ENCODE data around the gene CETN3.
"Not testable (repeated sequence)": the region's sequence is repeated elsewhere in the genome, so short reads cannot be mapped to it uniquely, and the experiment has no call there.

The CETN3 gene

DNA sequence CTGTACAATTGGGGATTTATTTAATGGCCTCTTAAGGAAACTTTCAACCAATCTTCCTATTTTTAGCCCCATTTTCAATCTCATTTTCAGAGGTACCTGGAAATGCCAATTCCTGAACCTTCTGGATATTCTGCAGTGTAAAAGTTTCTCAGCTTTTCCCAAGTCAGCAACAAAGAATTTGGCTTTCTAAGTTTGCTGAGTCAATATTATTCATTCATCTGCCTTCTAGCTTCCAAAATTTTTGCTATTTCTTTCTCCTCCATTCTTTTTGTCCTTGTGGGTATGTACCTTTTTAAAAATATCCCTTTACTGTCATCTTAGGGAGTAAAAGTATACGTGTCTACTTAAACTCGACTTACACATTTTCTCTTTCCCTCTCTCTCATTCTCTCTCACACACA lies 25.7 kb downstream of the CETN3 start:
- DNase-seq (ENCODE audit: low read depth in 2 of 2), result no peak

DNA sequence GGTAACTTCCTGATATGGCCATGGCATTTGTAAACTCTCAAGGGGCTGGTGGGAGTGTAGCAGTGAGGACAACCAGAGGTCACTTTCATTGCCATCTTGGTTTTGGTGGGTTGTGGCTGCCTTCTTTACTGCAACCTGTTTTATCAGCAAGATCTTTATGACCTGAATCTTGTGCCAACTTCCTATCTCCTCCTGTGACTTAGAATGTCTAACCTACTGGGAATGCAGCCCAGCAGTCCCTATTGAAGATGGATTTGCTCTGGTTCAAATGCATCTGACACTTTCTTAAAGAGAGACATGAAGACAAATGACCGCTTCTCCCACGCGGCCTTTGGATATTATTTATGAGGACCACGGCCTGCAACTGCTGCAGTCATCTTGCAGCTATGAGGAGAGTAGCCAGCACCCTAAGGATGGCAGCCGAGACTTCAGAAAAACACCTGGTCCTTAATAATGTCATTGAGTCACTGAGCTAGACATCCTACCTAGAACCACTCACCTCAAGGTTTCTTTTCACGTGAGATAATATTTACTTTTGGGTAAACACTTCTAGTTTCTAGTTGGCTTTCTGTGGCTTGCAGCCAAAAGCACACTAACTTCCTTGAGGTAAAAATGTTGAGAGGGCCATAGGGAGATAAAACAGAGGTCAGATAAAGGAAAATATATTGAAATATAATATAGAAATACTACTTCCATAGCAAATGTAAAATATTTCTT lies 28.2 kb downstream of the CETN3 start:
- no peak for DNase-seq (ENCODE audit: low read depth in 2 of 2)

DNA sequence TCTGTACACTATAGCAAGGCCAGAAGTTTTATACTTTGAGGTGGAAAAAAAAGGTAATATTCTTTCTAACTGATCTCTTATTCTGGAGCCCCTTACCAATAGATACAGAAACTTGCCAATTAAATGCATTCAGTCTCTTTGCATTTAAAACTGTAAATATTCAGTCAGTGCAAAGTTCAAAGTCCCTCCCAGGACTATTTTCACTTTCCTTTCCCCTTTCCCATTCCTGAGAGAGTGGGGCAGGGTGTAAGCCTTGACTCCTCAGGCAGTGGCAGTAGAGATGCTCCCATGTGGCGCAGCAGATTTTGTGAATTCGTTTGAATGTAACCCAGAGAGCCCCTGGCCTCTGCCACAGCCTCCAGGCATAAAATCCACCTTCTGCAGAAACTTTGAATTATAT lies 29.9 kb downstream of the CETN3 start:
- no peak for DNase-seq (ENCODE audit: low read depth in 2 of 2)

GRCh38 chr5:90378752-90379151 lies 30.8 kb downstream of the CETN3 start:
- DNase-seq (ENCODE audit: low read depth in 2 of 2), result no peak

DNA sequence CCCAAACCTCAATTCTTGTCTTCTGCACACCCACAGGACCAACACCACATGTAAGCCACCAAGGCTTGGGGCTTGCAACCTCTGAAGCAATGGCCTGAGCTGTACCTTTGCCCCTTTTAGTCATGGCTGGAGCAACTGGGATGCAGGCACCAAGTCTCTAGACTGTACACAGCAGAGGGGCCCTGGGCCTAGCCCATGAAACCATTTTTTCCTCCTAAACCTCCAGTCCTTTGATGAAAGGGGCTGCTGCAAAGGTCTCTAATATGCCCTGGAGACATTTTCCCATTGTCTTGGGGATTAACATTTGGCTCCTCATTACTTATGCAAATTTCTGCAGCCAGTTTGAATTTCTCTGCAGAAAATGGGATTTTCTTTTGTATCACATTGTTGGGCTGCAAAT lies 38.3 kb downstream of the CETN3 start:
- not testable (repeated sequence) for DNase-seq (ENCODE audit: low read depth in 2 of 2)

DNA sequence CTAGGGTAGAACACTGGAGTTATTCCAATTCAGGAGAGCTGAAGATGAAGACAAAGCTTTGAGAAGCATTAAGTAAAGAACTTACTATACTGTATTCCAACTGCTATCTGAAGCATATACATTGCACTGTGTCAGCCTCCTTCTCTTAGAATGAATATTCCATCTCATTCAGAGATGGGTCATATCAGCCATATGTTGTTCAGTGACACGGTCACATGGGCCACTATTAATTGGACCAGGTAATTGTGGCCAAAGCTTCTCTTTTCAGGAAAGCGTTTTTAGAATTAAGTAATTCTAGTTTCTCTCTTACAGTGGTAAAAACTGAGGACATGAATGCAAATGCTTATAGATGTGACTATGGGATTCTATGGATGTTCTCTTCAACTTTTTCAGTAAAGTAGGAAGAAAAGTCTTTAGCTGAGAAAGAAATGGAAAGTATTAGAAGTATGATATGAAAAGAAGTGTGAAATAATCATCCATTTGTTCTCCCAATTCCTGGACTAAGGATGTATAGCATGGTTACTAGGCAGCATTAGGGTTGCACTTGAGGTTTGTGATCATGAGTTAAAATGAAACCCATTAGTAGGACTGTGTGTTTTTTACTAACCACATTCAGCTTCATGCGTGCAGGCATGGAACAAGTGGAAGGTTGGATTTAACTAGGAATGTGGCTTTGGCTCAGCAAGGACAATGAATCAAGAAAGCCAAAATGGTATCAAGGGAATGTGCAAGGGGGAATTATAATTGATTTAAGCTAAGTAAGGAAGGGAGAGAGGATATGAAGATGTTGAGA lies 40.9 kb downstream of the CETN3 start:
- no peak for DNase-seq (ENCODE audit: low read depth in 2 of 2)

GRCh38 chr5:90367879-90368278 lies 41.7 kb downstream of the CETN3 start:
- no peak for DNase-seq (ENCODE audit: low read depth in 2 of 2)

- DNase-seq (ENCODE audit: low read depth in 2 of 2), result no peak
These were observed 42.6 kb downstream of the CETN3 start for GRCh38 chr5:90366948-90367347.

DNA sequence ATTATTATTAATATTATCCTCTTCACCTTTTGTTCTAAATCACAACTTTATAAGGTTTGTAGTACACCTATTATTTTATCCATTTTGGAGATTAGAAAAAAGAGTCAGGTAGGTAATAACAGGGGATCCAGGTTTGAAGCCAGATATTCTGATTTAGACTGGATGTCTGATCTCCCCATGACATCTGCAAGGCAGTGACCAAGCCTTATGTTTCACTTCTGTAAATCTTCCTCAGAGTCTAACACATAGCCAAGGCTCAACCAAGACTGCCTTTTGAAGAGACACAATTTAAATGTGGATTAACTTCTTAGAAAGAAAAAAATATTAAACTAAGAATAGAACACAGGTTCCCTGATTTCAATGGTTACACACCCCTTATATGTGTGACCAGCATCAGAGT lies 44.2 kb downstream of the CETN3 start:
- DNase-seq (ENCODE audit: low read depth in 2 of 2), result no peak

GRCh38 chr5:90359073-90359920 lies 50.3 kb downstream of the CETN3 start:
- DNase-seq (ENCODE audit: low read depth in 2 of 2), result no peak

- DNase-seq (ENCODE audit: low read depth in 2 of 2), result no peak
These were observed 52.9 kb downstream of the CETN3 start for GRCh38 chr5:90356622-90357021.

DNA sequence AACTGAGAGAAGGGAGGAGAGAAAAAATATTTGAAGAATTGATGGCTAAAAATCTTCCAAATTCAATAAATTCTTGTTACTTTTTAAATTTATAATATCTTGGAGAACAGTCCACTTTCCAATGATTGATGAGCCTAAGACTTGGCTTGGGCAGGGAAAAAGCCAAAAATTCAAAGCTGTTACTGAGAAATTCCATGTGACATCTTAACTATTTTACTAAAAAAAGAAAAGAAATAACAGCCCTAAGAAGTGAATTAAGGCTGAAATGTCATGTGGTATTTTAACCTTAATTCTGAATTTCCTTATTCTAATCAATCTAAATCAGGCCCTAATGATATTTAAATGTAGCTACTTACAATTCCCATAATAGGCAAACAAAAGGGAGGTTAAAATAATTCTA lies 53.4 kb downstream of the CETN3 start:
- DNase-seq (ENCODE audit: low read depth in 2 of 2), result no peak

DNA sequence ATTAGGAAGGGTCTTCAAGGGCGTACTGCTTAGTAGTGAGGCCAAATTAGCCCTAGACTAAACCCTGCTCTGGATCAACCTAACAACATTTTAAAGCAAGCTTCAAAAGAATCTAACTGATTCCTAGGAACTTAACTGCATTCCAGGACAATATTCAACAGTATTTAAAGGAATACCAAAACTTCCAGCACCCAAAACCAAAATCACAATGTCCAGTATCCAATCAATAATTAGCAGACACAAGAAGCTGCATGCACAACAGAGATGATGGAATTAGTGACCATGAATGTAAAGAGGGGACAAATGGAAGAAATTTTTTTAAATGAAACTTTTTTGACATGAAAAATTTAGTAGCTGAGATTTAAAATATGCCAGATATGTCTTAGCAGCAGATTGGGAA lies 53.9 kb downstream of the CETN3 start:
- DNase-seq (ENCODE audit: low read depth in 2 of 2), result no peak

- no peak for DNase-seq (ENCODE audit: low read depth in 2 of 2)
These were observed 56.3 kb downstream of the CETN3 start for GRCh38 chr5:90353254-90353653.

- no peak for DNase-seq (ENCODE audit: low read depth in 2 of 2)
These were observed 58.5 kb downstream of the CETN3 start for GRCh38 chr5:90351101-90351500.

DNA sequence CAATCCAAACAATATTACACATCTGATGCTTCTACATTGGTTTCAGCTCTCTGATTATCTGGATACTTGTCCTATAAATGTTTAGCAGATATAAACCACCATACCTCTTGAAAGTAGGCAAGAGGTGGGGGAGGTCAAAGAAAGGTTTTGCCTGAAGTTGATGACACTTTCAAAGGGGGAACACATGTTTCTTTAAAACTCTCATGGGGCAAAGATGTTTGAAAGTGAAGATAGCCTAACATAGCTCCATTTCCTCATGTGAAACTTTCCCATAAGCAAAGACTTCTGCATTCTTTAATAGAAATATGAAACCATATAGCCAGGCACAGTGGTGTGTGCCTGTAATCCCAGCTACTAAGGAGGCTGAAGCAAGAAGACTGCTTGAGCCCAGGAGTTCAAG lies 62.1 kb downstream of the CETN3 start:
- DNase-seq (ENCODE audit: low read depth in 2 of 2), result no peak

DNA sequence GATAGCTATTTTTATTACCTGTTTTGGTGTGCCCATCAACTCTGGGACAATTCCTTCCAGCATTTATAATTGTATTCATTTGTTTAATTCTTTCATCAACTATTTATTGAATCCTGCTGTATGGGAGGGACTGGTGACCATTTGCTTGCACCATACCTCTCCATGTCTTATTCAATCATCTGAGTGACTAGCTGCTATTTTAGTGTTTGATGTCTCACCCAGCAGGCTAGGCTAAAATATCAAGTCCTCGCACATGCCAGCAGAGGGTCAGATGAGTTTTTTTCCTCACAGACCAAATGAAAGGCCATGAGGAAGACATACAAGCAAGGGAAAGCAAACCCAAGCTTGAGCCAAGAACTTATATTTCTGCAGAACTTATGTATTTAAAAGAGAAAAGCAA lies 63.9 kb downstream of the CETN3 start:
- no peak for DNase-seq (ENCODE audit: low read depth in 2 of 2)

- no peak for DNase-seq (ENCODE audit: low read depth in 2 of 2)
These were observed 64.9 kb downstream of the CETN3 start for GRCh38 chr5:90344689-90345088.

GRCh38 chr5:90343731-90344130 lies 65.8 kb downstream of the CETN3 start:
- DNase-seq (ENCODE audit: low read depth in 2 of 2), result not testable (repeated sequence)

DNA sequence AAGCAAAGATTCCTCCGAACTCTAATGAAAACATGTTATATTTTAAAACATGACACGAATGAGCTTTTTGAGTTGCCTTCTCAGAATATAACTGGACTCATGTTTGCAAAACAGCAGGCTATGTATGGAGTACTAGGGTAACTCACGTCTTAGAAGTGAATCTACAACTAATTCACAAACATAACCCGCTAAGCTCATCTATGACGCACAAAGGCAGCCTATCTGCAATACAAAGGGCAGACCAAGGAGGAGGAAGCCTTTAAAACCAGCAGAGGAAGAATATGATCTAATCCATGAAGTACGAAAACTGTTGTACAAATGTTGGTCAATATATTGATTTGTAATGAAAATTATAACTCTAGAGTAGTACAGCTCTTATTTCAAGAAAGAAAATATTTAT lies 67.0 kb downstream of the CETN3 start:
- DNase-seq (ENCODE audit: low read depth in 2 of 2), result no peak

Measured in activated CD8-positive, alpha-beta memory T cell treated with anti-CD3 and anti-CD28 coated beads for 4 hours (primary cell).